GM18507 (cell line): Measurements from ENCODE around the gene ANKRD45.
"Not testable (repeated sequence)": the region's sequence is repeated elsewhere in the genome, so short reads cannot be mapped to it uniquely, and the experiment has no call there.

Experiments used
- DNase-seq: peaks from one replicate; pipeline ENCODE4 v3.0.0; 2011; ENCODE audit warnings: low read depth; ENCODE audit not compliant: insufficient read length; ENCODE audit errors: extremely low spot score
- FAIRE-seq: peaks from 2 replicates; lab custom pipeline; 2011; peaks lifted over from hg19 to GRCh38; lab: Jason Lieb, UNC

Gene ANKRD45

GRCh38 chr1:173669491-173669941, at the start of gene ANKRD45:
TSS of gene ANKRD45 (minus strand) at chr1:173669851. CDS start at chr1:173659418, 10,433 bp downstream.
- FAIRE-seq (no peak), DNase-seq (no peak)

- FAIRE-seq (no peak), DNase-seq (no peak)
Observed at GRCh38 chr1:173717238-173717637, 47.6 kb upstream of the ANKRD45 start.

- DNase-seq: no peak
- peak; percentile 65 for FAIRE-seq
Observed at GRCh38 chr1:173715538-173715844, 45.8 kb upstream of the ANKRD45 start.

- FAIRE-seq (peak; percentile 93), DNase-seq (peak; percentile 69)
Observed at GRCh38 chr1:173714759-173715537, 45.3 kb upstream of the ANKRD45 start, which contains the start of gene KLHL20. TSS of gene KLHL20 (plus strand) at chr1:173714981. CDS start at chr1:173716044, 1,063 bp downstream.

GRCh38 chr1:173714441-173714758, 44.7 kb upstream of the ANKRD45 start:
- FAIRE-seq: no peak

GRCh38 chr1:173708787-173709186, 39.1 kb upstream of the ANKRD45 start:
- DNase-seq (no peak), FAIRE-seq (no peak)

More at GRCh38 chr1:173714441-173714758, 44.7 kb upstream of the ANKRD45 start:
- DNase-seq: no peak

GRCh38 chr1:173705117-173705516, 35.5 kb upstream of the ANKRD45 start:
- no peak for DNase-seq
- no peak for FAIRE-seq

- no peak for DNase-seq
- FAIRE-seq: no peak
Observed at GRCh38 chr1:173702736-173703135, 33.1 kb upstream of the ANKRD45 start.

GRCh38 chr1:173701299-173701698, 31.6 kb upstream of the ANKRD45 start:
- FAIRE-seq, DNase-seq: not testable (repeated sequence)

- no peak for DNase-seq
Observed at GRCh38 chr1:173693238-173693637, 23.6 kb upstream of the ANKRD45 start.

GRCh38 chr1:173688300-173688699, 18.6 kb upstream of the ANKRD45 start:
- DNase-seq (no peak), FAIRE-seq (no peak)

More at GRCh38 chr1:173693238-173693637, 23.6 kb upstream of the ANKRD45 start:
- FAIRE-seq: no peak

GRCh38 chr1:173685121-173685520, 15.5 kb upstream of the ANKRD45 start:
- FAIRE-seq, DNase-seq: not testable (repeated sequence)

- not testable (repeated sequence) for DNase-seq, FAIRE-seq
Observed at GRCh38 chr1:173683838-173684237, 14.2 kb upstream of the ANKRD45 start.

GRCh38 chr1:173682184-173682583, 12.5 kb upstream of the ANKRD45 start:
- FAIRE-seq: no peak
- no peak for DNase-seq

- DNase-seq, FAIRE-seq: not testable (repeated sequence)
Observed at GRCh38 chr1:173680152-173680551, 10.5 kb upstream of the ANKRD45 start.

- DNase-seq, FAIRE-seq: not testable (repeated sequence)
Observed at GRCh38 chr1:173674496-173674895, 4.8 kb upstream of the ANKRD45 start.

- no peak for FAIRE-seq
- no peak for DNase-seq
Observed at GRCh38 chr1:173666646-173667045, 3.0 kb downstream of the ANKRD45 start.

- FAIRE-seq (no peak), DNase-seq (no peak)
Observed at GRCh38 chr1:173663159-173663558, 6.5 kb downstream of the ANKRD45 start.

GRCh38 chr1:173661763-173662162, 7.9 kb downstream of the ANKRD45 start:
- FAIRE-seq: no peak
- DNase-seq: no peak

- DNase-seq (no peak), FAIRE-seq (no peak)
Observed at GRCh38 chr1:173661271-173661670, 8.4 kb downstream of the ANKRD45 start.

GRCh38 chr1:173660306-173660705, 9.3 kb downstream of the ANKRD45 start:
- FAIRE-seq: no peak

More at GRCh38 chr1:173660306-173660705, 9.3 kb downstream of the ANKRD45 start:
- DNase-seq: no peak
